Fibroblast of lung (primary cell): Measurements from ENCODE around the gene SNAP25. TPM values are rescaled to one million over a fixed set of nuclear protein-coding genes. Genes with fewer than 3 reads are reported as not detected.

ENCODE experiments used
- DNase-seq, 2 donors: peaks; one replicate each; pipeline versions ENCODE4 v3.0.0 to v3.0.0-alpha.2; 2010; ENCODE audit warnings: low read depth in 2 of 2
- H2AFZ ChIP-seq: 2 replicates; pipeline ENCODE4 v1.5.1; 2012; ENCODE audit warnings: low read length, control low read depth, inconsistent platforms
- H3K27ac ChIP-seq: 2 replicates; pipeline ENCODE4 v1.5.1; 2011; ENCODE audit warnings: low read length, control low read depth; ENCODE audit not compliant: insufficient read depth
- H3K27me3 ChIP-seq: 2 replicates; pipeline ENCODE4 v1.5.1; 2011; ENCODE audit warnings: mild to moderate bottlenecking, low read length; ENCODE audit not compliant: control insufficient read depth, insufficient read depth
- H3K36me3 ChIP-seq: 2 replicates; pipeline ENCODE4 v1.5.1; 2011; ENCODE audit warnings: low read length; ENCODE audit not compliant: control insufficient read depth, insufficient read depth
- H3K4me1 ChIP-seq: 2 replicates; pipeline ENCODE4 v1.5.1; 2011; ENCODE audit warnings: low read length; ENCODE audit not compliant: control insufficient read depth, insufficient read depth; ENCODE audit errors: extremely low read depth
- H3K4me2 ChIP-seq: 2 replicates; pipeline ENCODE4 v1.5.1; 2011; ENCODE audit warnings: low read length, control low read depth; ENCODE audit not compliant: insufficient read depth; ENCODE audit errors: extremely low read depth
- H3K4me3 ChIP-seq, 4 experiments: fragments of 200-600 bp in 1 of 4; sonication (generic) in 1 of 4; replicated peaks in 1 of 4; 2 replicates each; pipeline ENCODE4 v1.5.1; 2011 to 2016; ENCODE audit warnings: low read length in 4 of 4, low read depth in 3 of 4, mild to moderate bottlenecking in 3 of 4, control low read depth in 2 of 4, inconsistent platforms in 1 of 4, mixed read lengths in 1 of 4; ENCODE audit not compliant: insufficient read depth in 1 of 4; ENCODE audit errors: control extremely low read depth in 1 of 4
- H3K79me2 ChIP-seq: 2 replicates; pipeline ENCODE4 v1.5.1; 2012; ENCODE audit warnings: mild to moderate bottlenecking, low read length, inconsistent platforms; ENCODE audit not compliant: control insufficient read depth, insufficient read depth
- H3K9ac ChIP-seq: 2 replicates; pipeline ENCODE4 v1.5.1; 2011; ENCODE audit warnings: mild to moderate bottlenecking, low read length, control low read depth; ENCODE audit not compliant: insufficient read depth
- H3K9me3 ChIP-seq: 2 replicates; pipeline ENCODE4 v1.5.1; 2012; ENCODE audit warnings: low read depth, low read length; ENCODE audit not compliant: control insufficient read depth, insufficient read depth
- H4K20me1 ChIP-seq: 2 replicates; pipeline ENCODE4 v1.5.1; 2011; ENCODE audit warnings: low read length; ENCODE audit not compliant: control insufficient read depth, insufficient read depth; ENCODE audit errors: extremely low read depth
- CTCF ChIP-seq, 2 donors: IDR thresholded peaks in 1 of 2; conservative IDR thresholded peaks in 1 of 2; 1 replicate in 1 of 2; 2 replicates in 1 of 2; pipeline ENCODE4 v1.5.1; 2011 to 2012; ENCODE audit warnings: low read length in 2 of 2, control low read depth in 1 of 2, inconsistent platforms in 1 of 2, low read depth in 1 of 2, mild to moderate bottlenecking in 1 of 2
- EZH2 ChIP-seq: IDR thresholded peaks from 2 replicates; pipeline ENCODE4 v1.5.1; 2012; ENCODE audit warnings: low read length, control low read depth, mild to moderate bottlenecking; ENCODE audit errors: missing control alignments
- polyA plus RNA-seq, 2 donors: library from polyadenylated mRNA; depleted of rRNA in 1 of 2; stranded (reverse) in 1 of 2; unstranded in 1 of 2; fragments of >200 nt; gene quantifications; 2 replicates each; pipeline ENCODE4 v1.2.1, GENCODE V29; 2011 to 2012; ENCODE audit warnings: missing spikeins in 1 of 2
- total RNA-seq: library from RNA; depleted of rRNA; stranded (reverse); fragments of >200 nt; gene quantifications from 2 replicates; pipeline ENCODE4 v1.2.1, GENCODE V29; 2014

SNAP25 gene
- total and polyA plus RNA-seq, 2 donors (not counting 1 experiment from before 2014, with no cell fraction given) = 4.5 to 8.2 TPM

- H4K20me1 ChIP-seq = no peaks in the 10 kb centered on the region
- H3K27ac ChIP-seq = no peak overlapping the region
- H3K79me2 ChIP-seq = no peaks in the 10 kb centered on the region
- no peaks in the 10 kb centered on the region for H3K9me3 ChIP-seq
- no peak overlapping the region for H3K9ac ChIP-seq
- no peak overlapping the region for H3K4me2 ChIP-seq
- peaks cover 19% of the 10 kb centered on the region for H3K4me1 ChIP-seq
- H2AFZ ChIP-seq = no peak overlapping the region
- H3K36me3 ChIP-seq = no peaks in the 10 kb centered on the region
- TF ChIP-seq CTCF (conservative IDR thresholded peaks at IDR 0.05 in 1 of 2, IDR thresholded peaks at IDR 0.05 in 1 of 2; ENCODE audit: low read depth in 1 of 2, low read length in 2 of 2) (no peak), EZH2 (no peak)
- H3K27me3 ChIP-seq = no peaks in the 10 kb centered on the region
- no peak overlapping the region for H3K4me3 ChIP-seq
- no peak for DNase-seq
Observed at GRCh38 chr20:10315138-10315537, 96.5 kb downstream of the SNAP25 start.

GRCh38 chr20:10316582-10316981, 98.0 kb downstream of the SNAP25 start:
- Histone ChIP-seq H3K36me3 (no peaks in the 10 kb centered on the region), H3K27ac (no peak overlapping the region), H3K4me1 (peaks cover 18% of the 10 kb centered on the region), H3K9ac (no peak overlapping the region), H3K79me2 (no peaks in the 10 kb centered on the region), H4K20me1 (no peaks in the 10 kb centered on the region), H3K27me3 (no peaks in the 10 kb centered on the region), H3K4me2 (no peak overlapping the region), H3K4me3 (no peak overlapping the region), H3K9me3 (no peaks in the 10 kb centered on the region), H2AFZ (no peak overlapping the region)
- TF ChIP-seq EZH2 (no peak), CTCF (conservative IDR thresholded peaks at IDR 0.05 in 1 of 2, IDR thresholded peaks at IDR 0.05 in 1 of 2; ENCODE audit: low read depth in 1 of 2, low read length in 2 of 2) (peak in 1 of 2 donors; percentile 15)
- peak in 1 of 2 donors; percentile 28 for DNase-seq

GRCh38 chr20:10318291-10319024, 99.8 kb downstream of the SNAP25 start:
- Histone ChIP-seq H3K9me3 (no peaks in the 10 kb centered on the region), H3K27me3 (no peaks in the 10 kb centered on the region), H3K9ac (no peak overlapping the region), H3K36me3 (no peaks in the 10 kb centered on the region), H3K79me2 (no peaks in the 10 kb centered on the region), H2AFZ (no peak overlapping the region), H3K27ac (no peak overlapping the region), H3K4me2 (no peak overlapping the region), H3K4me1 (peaks cover 12% of the 10 kb centered on the region), H3K4me3 (no peak overlapping the region), H4K20me1 (no peaks in the 10 kb centered on the region)
- TF ChIP-seq CTCF (conservative IDR thresholded peaks at IDR 0.05 in 1 of 2, IDR thresholded peaks at IDR 0.05 in 1 of 2; ENCODE audit: low read depth in 1 of 2, low read length in 2 of 2) = no peak
- TF ChIP-seq EZH2 = no peak
- DNase-seq = no peak
